Subcutaneous adipose tissue (tissue), 4 donors: Measurements from ENCODE around the gene MTFP1. TPM values are rescaled to one million over a fixed set of nuclear protein-coding genes. Genes with fewer than 3 reads are reported as not detected.

ENCODE experiments used
- CTCF ChIP-seq: fragments of 450-650 bp; IDR thresholded peaks from one replicate; pipeline ENCODE4 v1.5.1; 2016; ENCODE audit warnings: low read depth, mild to moderate bottlenecking, control low read depth, antibody characterized with exemption, moderate library complexity
- total RNA-seq, 4 donors: library from RNA; depleted of rRNA; stranded (reverse); fragments of >200 nt; gene quantifications; one replicate each; pipeline ENCODE4 v1.1.0, GENCODE V29; 2016

The MTFP1 gene
- total RNA-seq, 4 donors from 2014 or later, result 5.1 to 15.3 (median 8.1) TPM

DNA sequence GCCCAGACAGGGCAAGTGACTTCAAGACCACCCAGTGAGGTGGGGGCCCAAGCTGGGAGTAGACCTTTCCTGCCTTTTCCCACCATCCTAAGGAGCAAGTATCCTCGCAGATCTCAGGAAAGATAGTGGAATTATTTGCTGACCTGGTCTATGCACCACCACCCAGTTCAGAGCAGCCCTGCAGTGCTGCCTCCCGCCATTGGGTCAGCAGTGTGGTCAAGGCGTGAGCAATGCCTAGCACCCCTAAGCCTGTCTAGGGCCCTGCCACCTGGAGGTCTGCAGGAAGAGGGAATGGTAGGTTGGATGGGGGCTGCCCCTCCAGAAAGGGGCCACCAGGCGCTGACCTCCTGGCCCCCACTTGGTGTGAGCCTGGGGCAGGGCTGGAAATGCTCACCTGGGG, 6.5 kb downstream of the MTFP1 start:
- no peak for TF ChIP-seq CTCF

GRCh38 chr22:30432520-30432919, 7.0 kb downstream of the MTFP1 start:
- no peak for TF ChIP-seq CTCF

DNA sequence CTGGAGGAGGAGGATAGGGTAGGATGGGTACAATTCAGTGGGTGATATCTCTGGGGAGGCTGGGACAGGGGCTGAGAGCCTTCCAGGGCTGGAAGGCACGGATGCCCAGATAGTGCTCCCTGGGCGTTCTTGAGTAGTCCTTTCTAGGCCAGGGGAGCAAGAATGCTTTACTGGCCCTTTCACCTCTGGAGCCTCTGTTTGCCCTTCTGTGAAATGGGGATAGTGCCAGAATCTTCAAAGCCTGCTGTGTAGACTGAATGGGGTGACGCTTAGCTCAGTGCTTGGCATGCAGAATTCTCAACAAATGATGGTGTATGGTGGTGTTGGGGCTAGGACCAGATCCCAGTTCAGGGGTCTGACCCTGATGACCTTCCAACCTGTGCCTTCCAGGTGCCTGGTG, 7.7 kb downstream of the MTFP1 start:
- TF ChIP-seq CTCF, result no peak

- TF ChIP-seq CTCF, result no peak
Measured at GRCh38 chr22:30433773-30434172, 8.2 kb downstream of the MTFP1 start.

- no peak for TF ChIP-seq CTCF
Measured at GRCh38 chr22:30434843-30435242, 9.3 kb downstream of the MTFP1 start.

GRCh38 chr22:30435674-30436126, 10.1 kb downstream of the MTFP1 start:
- no peak for TF ChIP-seq CTCF

GRCh38 chr22:30436196-30436595, 10.6 kb downstream of the MTFP1 start:
- TF ChIP-seq CTCF, result no peak
